ENCODE measurements around the gene ZC3H7A.

DNA sequence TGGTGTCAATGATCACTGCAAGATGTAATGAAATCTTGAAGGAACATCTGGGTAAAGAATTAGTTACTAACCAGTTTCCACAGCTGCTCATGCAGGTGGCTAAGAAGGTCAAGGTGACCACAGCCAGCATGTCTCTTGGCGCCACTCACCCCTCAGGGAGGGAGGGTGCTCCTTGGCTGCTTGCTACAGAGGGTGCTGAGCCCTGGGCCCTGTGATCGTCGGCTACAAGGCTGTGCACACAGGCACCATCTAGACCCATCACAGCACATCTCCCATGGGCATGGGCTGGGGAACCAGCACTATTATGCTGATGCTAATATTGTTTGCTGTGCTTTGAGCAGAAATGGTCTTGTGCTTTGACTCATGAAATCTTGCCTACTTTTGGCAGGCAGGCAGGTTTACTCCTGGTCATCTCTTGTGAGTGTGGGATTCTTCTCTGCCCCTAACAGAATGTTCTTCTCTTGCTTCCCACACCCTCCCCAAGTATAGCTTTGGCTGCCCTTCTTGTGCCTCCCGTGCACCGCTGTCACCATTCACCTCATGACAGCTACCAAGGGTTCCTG lies 90.8 kb downstream of the ZC3H7A start:
- TF ChIP-seq, protein P1, sequence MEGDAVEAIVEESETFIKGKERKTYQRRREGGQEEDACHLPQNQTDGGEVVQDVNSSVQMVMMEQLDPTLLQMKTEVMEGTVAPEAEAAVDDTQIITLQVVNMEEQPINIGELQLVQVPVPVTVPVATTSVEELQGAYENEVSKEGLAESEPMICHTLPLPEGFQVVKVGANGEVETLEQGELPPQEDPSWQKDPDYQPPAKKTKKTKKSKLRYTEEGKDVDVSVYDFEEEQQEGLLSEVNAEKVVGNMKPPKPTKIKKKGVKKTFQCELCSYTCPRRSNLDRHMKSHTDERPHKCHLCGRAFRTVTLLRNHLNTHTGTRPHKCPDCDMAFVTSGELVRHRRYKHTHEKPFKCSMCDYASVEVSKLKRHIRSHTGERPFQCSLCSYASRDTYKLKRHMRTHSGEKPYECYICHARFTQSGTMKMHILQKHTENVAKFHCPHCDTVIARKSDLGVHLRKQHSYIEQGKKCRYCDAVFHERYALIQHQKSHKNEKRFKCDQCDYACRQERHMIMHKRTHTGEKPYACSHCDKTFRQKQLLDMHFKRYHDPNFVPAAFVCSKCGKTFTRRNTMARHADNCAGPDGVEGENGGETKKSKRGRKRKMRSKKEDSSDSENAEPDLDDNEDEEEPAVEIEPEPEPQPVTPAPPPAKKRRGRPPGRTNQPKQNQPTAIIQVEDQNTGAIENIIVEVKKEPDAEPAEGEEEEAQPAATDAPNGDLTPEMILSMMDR (IDR thresholded peaks at IDR 0.05), result no peak
- TF ChIP-seq, protein P2, sequence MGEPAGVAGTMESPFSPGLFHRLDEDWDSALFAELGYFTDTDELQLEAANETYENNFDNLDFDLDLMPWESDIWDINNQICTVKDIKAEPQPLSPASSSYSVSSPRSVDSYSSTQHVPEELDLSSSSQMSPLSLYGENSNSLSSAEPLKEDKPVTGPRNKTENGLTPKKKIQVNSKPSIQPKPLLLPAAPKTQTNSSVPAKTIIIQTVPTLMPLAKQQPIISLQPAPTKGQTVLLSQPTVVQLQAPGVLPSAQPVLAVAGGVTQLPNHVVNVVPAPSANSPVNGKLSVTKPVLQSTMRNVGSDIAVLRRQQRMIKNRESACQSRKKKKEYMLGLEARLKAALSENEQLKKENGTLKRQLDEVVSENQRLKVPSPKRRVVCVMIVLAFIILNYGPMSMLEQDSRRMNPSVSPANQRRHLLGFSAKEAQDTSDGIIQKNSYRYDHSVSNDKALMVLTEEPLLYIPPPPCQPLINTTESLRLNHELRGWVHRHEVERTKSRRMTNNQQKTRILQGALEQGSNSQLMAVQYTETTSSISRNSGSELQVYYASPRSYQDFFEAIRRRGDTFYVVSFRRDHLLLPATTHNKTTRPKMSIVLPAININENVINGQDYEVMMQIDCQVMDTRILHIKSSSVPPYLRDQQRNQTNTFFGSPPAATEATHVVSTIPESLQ (CRISPR knock-in tag; IDR thresholded peaks at IDR 0.05), result no peak
- TF ChIP-seq, protein P3, sequence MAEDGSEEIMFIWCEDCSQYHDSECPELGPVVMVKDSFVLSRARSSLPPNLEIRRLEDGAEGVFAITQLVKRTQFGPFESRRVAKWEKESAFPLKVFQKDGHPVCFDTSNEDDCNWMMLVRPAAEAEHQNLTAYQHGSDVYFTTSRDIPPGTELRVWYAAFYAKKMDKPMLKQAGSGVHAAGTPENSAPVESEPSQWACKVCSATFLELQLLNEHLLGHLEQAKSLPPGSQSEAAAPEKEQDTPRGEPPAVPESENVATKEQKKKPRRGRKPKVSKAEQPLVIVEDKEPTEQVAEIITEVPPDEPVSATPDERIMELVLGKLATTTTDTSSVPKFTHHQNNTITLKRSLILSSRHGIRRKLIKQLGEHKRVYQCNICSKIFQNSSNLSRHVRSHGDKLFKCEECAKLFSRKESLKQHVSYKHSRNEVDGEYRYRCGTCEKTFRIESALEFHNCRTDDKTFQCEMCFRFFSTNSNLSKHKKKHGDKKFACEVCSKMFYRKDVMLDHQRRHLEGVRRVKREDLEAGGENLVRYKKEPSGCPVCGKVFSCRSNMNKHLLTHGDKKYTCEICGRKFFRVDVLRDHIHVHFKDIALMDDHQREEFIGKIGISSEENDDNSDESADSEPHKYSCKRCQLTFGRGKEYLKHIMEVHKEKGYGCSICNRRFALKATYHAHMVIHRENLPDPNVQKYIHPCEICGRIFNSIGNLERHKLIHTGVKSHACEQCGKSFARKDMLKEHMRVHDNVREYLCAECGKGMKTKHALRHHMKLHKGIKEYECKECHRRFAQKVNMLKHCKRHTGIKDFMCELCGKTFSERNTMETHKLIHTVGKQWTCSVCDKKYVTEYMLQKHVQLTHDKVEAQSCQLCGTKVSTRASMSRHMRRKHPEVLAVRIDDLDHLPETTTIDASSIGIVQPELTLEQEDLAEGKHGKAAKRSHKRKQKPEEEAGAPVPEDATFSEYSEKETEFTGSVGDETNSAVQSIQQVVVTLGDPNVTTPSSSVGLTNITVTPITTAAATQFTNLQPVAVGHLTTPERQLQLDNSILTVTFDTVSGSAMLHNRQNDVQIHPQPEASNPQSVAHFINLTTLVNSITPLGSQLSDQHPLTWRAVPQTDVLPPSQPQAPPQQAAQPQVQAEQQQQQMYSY (CRISPR knock-in tag; IDR thresholded peaks at IDR 0.05), result no peak
- TF ChIP-seq CREB1 (CRISPR knock-in tag; IDR thresholded peaks at IDR 0.05), result no peak
- TF ChIP-seq ZNF263 (CRISPR knock-in tag; IDR thresholded peaks at IDR 0.05; ENCODE audit: low read depth), result no peak
- TF ChIP-seq AFF4 (CRISPR knock-in tag; IDR thresholded peaks at IDR 0.05; ENCODE audit: borderline replicate concordance), result no peak
- TF ChIP-seq SMAD3 (CRISPR knock-in tag; IDR thresholded peaks at IDR 0.05; ENCODE audit: borderline replicate concordance), result no peak
- TF ChIP-seq PRRX2 (CRISPR knock-in tag; IDR thresholded peaks at IDR 0.05), result no peak
